Endometrium (tissue), 2 donors: ENCODE data around the gene ACVRL1.

Source experiments
- FAIRE-seq: peaks from 2 replicates; lab custom pipeline; 2012; peaks lifted over from hg19 to GRCh38; lab: Jason Lieb, UNC
- donor health status: control.
- donor health status: control.

ACVRL1 gene

DNA sequence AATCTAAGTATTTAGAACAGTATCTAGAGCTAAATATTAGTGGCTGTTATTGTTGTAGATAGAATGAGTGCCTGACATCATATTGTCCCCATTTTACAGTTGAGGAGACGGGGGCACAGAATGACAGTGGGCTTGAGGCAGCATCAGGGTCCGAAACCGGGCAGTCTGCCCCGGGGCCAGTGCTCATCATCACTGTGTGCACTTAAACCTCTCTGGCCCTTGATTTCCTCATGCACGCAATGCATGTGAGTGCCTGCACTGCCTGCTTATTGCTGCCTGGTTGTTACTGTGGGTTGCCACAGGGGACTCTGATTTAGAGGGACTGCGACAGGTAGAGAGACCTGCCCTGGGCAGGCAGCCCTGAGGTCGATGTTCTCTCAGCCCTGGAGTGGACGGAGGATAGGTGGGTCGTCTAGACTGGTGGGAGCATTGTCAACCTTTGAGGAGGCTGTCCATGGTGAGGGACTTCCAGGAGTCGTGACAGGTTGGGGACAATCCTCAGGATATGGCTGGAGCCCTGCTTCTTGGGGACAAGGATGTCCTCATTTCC, 9.8 kb downstream of the ACVRL1 start:
- FAIRE-seq: no peak

- FAIRE-seq: no peak
Measured at GRCh38 chr12:51917746-51918453, 10.6 kb downstream of the ACVRL1 start.

GRCh38 chr12:51920046-51920445, 12.7 kb downstream of the ACVRL1 start:
- no peak for FAIRE-seq

GRCh38 chr12:51921017-51921725, 13.9 kb downstream of the ACVRL1 start:
- FAIRE-seq: no peak

DNA sequence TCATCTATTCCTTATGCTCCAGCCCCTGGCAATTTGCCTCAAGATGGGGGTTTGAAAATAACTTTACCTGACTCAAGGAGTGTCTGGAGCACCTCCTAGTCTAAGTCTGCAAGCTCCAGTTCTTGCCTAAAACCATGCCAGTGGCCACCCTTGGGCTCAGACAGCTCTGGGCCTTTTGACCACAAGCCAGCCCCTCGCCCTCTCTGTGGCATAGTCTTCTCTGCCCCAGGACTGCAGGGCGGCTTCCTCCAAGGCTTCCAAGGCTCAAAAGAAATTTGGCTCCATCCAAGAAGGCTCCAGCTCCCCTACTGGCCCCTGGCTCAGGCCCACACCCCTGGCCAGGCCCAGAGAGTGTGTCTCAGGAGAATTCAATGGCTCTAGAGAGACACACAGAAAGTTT, 14.8 kb downstream of the ACVRL1 start:
- no peak for FAIRE-seq

DNA sequence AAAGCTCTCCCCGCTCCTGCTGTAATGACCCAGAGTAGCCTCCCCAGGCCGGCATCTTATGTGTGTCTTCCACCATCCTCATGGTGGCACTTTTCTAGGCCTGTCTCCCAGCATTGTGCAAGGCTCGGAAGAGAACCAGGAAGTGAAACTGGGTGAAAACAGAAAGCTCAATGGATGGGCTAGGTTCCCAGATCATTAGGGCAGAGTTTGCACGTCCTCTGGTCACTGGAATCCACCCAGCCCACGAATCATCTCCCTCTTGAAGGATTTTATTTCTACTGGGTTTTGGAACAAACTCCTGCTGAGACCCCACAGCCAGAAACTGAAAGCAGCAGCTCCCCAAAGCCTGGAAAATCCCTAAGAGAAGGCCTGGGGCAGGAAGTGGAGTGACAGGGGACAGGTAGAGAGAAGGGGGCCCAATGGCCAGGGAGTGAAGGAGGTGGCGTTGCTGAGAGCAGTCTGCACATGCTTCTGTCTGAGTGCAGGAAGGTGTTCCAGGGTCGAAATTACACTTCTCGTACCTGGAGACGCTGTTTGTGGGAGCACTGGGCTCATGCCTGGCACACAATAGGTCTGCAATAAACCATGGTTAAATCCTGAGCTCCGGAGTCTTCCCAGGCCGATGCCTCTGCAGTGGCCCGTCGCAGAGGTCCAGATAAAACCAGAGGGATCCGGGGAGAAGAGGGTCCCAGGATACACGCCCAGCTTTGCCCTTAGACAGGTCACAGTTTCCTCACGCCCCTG, 15.6 kb downstream of the ACVRL1 start:
- FAIRE-seq: no peak

DNA sequence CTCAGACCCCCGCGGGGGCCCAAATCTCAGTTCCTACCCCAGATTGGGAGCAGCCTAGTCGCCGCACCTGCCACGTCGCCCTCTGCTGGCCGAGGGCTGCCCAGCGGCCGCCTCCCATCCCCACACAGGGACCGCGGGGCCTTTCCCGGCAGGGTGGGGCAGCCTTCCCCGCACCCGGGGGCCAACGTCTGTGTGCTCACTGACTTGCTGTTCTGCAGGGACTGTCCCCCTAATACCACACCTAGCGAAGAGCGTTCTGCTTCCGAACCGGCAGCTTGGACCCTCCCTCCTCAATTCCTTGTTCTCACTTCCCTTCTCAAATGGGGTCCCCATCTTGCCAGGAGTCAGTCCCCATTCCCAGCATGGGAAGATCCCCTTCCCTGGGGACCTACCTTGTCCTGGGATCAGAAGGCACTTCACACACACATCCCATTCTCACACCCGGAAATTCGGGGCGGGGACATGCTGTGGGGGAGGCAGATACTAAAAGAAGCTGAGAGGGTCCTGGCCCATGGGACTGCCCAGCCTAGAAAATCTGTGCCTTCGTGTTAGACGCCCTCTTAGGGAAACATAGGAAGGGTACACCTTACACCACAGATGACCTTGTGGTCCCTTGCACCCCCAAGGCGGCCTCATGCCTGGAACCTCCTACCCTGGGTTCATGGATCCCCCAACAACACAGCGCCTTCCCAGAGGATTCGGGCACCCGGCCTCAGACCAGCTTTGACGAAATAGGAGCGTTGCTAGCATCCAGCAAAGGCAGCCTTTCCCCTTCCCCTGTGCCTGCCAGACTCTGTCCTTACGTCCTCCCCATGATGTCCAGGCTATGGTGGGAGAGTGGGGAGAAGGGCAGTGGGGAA, 16.4 kb downstream of the ACVRL1 start:
- FAIRE-seq: no peak

- FAIRE-seq: no peak
Measured at GRCh38 chr12:51924551-51925319, 17.4 kb downstream of the ACVRL1 start.

DNA sequence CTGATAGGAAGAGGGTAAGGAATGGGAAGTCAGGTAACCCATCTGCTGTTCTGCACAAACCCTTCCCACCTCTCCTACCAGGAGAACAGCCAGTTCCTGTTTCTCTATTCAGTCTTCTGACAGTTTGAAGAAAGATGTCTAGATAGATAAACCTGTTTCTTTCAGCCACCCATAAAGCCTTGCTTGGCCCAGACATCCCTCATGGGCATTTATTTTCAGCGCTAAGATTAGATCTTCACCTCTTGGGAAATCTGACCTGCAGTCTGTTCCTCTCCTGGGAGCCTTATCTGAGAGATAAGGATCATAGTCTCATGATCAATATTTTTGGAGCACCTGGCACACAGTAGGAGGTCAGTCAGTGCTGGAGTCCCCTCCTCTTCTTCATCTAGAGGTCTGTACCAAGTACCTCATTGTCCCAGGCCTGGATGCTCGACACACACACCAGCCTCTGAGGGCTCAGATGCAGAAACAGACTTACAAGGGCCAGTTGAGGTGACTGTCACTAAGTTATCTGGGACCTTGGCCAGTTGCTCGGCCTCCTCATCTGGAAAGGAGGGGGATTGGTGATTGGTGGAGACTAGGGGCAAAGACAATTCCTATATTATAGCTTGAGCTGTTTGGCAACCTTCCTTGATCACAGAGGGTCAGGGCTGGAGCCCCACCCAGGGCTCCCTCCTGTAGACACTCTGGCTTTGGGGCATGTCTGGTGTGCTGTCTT, 18.2 kb downstream of the ACVRL1 start:
- no peak for FAIRE-seq

DNA sequence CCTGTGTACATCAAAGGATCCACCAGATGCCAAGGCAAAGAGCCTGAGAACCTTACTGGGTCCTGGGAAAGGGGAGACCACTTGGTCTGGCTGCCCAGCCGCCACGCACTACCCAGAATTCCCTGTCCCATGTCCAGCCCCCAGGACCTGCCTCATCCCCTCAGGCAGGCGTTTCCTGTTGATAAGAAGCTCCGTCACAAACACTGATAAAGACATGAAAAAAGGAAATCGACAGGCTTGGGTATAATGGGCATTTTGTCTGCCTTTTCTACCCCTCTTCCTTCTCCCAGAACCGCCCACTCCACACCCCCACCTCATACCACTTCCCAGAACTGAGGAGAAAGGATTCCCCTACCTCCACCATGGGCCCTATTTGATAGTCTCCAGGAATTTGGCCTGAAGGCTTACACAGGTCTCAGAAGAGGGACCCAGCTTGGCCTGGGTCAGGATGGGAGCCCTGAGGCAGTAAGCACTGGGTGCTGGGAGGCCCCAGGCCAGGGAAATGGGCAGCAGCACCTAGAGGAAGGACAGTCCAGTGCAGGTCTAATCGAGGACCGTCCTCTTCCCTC, 18.8 kb downstream of the ACVRL1 start:
- no peak for FAIRE-seq

DNA sequence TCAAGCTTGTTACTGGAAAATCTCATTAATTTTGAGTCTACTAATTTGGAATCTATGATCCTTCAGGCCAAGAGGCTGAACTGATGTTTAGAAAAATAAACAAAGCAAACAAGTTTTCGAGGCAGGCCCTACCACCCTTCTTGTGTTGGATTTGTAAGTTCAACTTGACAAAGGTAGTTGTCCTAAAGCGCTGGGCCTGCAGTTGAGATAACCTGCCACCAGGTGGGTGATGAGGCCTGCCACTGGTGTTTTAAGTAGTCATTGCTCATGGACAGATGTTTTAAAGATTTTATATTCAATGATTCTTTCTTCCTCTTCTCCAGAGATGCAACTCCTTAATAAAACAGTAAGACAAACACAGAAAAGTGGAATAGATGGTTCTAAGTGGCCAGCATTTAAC, 19.4 kb downstream of the ACVRL1 start:
- FAIRE-seq: no peak

- FAIRE-seq: no peak
Measured at GRCh38 chr12:51932218-51933076, 25.1 kb downstream of the ACVRL1 start.

DNA sequence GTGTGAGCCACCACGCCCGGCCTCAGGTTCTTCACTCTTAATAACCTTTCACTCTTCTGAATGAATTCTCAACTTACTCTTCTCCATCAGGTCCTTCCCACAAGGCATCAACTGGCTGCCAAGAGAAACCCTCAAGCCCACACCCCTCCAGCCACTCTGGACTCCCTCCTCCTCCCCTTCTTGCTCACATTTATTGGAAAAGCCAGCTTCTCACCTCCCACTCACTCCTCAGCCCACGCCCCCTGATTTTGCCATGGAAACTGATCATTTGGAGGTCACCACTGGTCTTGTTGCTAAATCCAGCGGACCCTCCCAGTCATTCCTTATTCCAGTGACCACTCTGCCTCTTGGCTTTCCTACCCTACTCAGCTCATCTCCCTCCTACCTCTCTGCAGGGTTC, 26.8 kb downstream of the ACVRL1 start:
- FAIRE-seq: no peak

DNA sequence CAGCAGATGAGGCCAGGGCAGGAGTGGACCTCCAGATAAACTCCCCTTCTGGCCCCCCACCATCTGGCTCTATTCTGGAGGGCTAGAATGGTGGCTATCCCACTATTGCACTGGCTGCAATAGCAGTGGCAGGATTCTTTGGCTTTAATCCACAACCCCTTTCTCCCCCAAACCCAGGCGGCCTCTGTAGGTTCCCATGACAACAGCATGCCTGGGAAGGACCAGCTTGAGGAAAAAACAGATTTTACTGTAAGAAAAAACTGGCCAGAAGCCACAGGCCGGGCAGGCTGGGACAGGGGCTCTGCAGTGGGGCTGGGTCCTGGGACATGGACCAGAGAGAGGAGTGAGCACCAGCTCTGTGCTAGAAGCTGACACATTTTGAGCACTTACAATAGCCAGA, 30.6 kb downstream of the ACVRL1 start:
- no peak for FAIRE-seq

GRCh38 chr12:51938726-51939125, 31.4 kb downstream of the ACVRL1 start:
- no peak for FAIRE-seq

- FAIRE-seq: no peak
Measured at GRCh38 chr12:51941011-51941581, 33.8 kb downstream of the ACVRL1 start.

DNA sequence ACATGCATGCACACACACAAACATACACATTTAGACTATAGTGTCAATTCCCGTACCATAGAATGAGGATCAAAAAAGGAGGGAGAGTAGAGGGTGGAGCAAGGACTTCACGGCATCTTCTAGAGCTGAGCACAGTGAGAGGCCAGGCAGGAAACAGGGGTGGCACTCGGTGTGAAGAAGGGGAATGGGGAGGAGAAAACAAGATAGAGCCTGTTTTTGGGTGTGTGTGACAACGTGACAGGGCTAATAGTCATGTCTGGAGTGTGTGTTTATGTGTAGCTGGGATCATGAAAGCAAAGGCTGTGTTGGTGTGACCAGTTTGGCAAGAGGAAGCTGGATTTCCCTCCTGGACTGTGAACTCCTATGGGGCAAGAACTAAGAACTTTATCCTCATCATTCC, 34.3 kb downstream of the ACVRL1 start:
- FAIRE-seq: no peak

DNA sequence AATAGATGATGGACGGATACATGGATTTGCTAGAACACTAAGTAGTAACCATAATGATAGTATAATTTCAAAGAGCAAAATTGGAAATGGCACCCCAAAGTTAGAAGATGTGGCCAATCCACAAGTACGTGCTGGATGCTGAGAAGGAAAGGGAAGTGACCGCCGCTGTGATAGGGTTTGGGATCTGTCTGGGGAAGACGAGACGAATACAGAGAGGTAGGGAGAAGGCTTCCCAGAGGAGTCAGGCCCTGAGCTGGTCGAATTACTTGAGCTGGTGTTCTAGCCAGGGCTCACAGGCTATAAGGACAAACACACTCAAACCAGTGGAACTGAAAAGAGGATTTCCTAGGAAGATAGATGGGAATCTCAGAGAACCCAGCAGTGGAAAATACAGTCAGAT, 34.8 kb downstream of the ACVRL1 start:
- FAIRE-seq: no peak

DNA sequence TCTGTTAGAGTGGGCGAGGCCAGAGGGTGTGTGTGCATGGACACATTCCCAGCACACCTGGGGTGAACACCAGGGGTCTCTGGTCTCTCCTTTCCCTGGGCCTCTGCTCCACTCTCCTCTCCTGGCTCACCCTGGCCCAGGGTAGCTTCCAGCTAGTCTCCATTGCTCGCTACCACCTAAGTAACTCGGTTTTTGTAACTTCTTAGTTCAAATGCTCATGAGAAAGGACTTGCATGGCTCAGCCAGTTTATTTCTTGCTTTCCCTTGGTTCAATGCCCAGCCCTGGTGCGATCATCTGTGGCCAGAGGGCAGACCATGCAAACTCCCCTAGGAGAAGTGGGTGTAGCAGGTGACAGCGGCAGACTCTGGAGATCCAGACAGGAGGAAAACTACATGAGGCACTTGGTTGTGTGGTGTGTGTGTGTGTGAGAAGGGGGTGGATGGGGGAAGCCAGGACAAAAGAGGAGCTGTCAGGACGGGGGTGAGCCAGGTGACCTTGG, 35.2 kb downstream of the ACVRL1 start:
- no peak for FAIRE-seq
